Effector memory CD4-positive, alpha-beta T cell (primary cell): Measurements from ENCODE around the gene AKAP10.
"Not testable (repeated sequence)": the region's sequence is repeated elsewhere in the genome, so short reads cannot be mapped to it uniquely, and the experiment has no call there.

Source experiments
- DNase-seq, 3 donors: peaks; one replicate each; pipeline ENCODE4 v3.0.0-alpha.2; 2020
- H3K27ac ChIP-seq: 2 replicates; pipeline ENCODE4 v1.7.0; 2013; ENCODE audit warnings: mild to moderate bottlenecking, low read length, moderate library complexity; ENCODE audit not compliant: insufficient read depth, poor library complexity, severe bottlenecking
- H3K27me3 ChIP-seq: replicated peaks from 2 replicates; pipeline ENCODE4 v1.7.0; 2013; ENCODE audit warnings: mild to moderate bottlenecking, low read length; ENCODE audit not compliant: insufficient read depth, control insufficient read depth, poor library complexity, severe bottlenecking
- H3K36me3 ChIP-seq: 2 replicates; pipeline ENCODE4 v1.7.0; 2013; ENCODE audit warnings: mild to moderate bottlenecking, low read length, moderate library complexity; ENCODE audit not compliant: control insufficient read depth, insufficient read depth
- H3K4me1 ChIP-seq: 2 replicates; pipeline ENCODE4 v1.7.0; 2013; ENCODE audit warnings: low read length, mild to moderate bottlenecking; ENCODE audit not compliant: control insufficient read depth, insufficient read depth, poor library complexity, severe bottlenecking
- H3K4me3 ChIP-seq: 2 replicates; pipeline ENCODE4 v1.7.0; 2013; ENCODE audit warnings: low read length, low read depth, mild to moderate bottlenecking; ENCODE audit not compliant: insufficient read depth, poor library complexity, severe bottlenecking
- H3K9me3 ChIP-seq: 2 replicates; pipeline ENCODE4 v1.7.0; 2013; ENCODE audit warnings: mild to moderate bottlenecking, low read length, moderate library complexity; ENCODE audit not compliant: control insufficient read depth

The AKAP10 gene

GRCh38 chr17:19897090-19897837 lies 80.4 kb downstream of the AKAP10 start:
- Histone ChIP-seq H3K4me1 (no peaks in the 10 kb centered on the region), H3K27ac (no peak overlapping the region), H3K36me3 (peaks cover 7% of the 10 kb centered on the region), H3K27me3 (no peaks in the 10 kb centered on the region), H3K4me3 (no peak overlapping the region), H3K9me3 (no peaks in the 10 kb centered on the region)
- DNase-seq: no peak

- Histone ChIP-seq H3K9me3 (no peaks in the 10 kb centered on the region), H3K27me3 (no peaks in the 10 kb centered on the region), H3K36me3 (peaks cover 7% of the 10 kb centered on the region), H3K4me3 (no peak overlapping the region), H3K27ac (no peak overlapping the region), H3K4me1 (no peaks in the 10 kb centered on the region)
- DNase-seq: no peak
Observed at GRCh38 chr17:19896679-19897078, 80.9 kb downstream of the AKAP10 start.

GRCh38 chr17:19890554-19890953 lies 87.1 kb downstream of the AKAP10 start:
- not testable (repeated sequence) for H3K4me1 ChIP-seq, DNase-seq

GRCh38 chr17:19890001-19890400 lies 87.6 kb downstream of the AKAP10 start:
- not testable (repeated sequence) for H3K4me1 ChIP-seq, DNase-seq, H3K9me3 ChIP-seq, H3K4me3 ChIP-seq, H3K27me3 ChIP-seq, H3K36me3 ChIP-seq, H3K27ac ChIP-seq

More at GRCh38 chr17:19890554-19890953, 87.1 kb downstream of the AKAP10 start:
- not testable (repeated sequence) for H3K27ac ChIP-seq, H3K27me3 ChIP-seq, H3K4me3 ChIP-seq, H3K9me3 ChIP-seq, H3K36me3 ChIP-seq

- no peak for DNase-seq
- Histone ChIP-seq H3K36me3 (no peaks in the 10 kb centered on the region), H3K9me3 (no peaks in the 10 kb centered on the region), H3K27me3 (no peaks in the 10 kb centered on the region), H3K4me3 (no peak overlapping the region), H3K4me1 (no peaks in the 10 kb centered on the region), H3K27ac (no peak overlapping the region)
Observed at GRCh38 chr17:19886116-19886515, 91.5 kb downstream of the AKAP10 start.

- H3K27me3 ChIP-seq: no peaks in the 10 kb centered on the region
- DNase-seq: no peak
- no peaks in the 10 kb centered on the region for H3K9me3 ChIP-seq
- H3K4me3 ChIP-seq: no peak overlapping the region
- no peaks in the 10 kb centered on the region for H3K36me3 ChIP-seq
- H3K4me1 ChIP-seq: no peaks in the 10 kb centered on the region
- no peak overlapping the region for H3K27ac ChIP-seq
Observed at GRCh38 chr17:19883537-19884215, 94.0 kb downstream of the AKAP10 start.

GRCh38 chr17:19880393-19880792 lies 97.2 kb downstream of the AKAP10 start:
- Histone ChIP-seq H3K4me3 (no peak overlapping the region), H3K27me3 (no peaks in the 10 kb centered on the region), H3K4me1 (peaks cover 22% of the 10 kb centered on the region), H3K9me3 (no peaks in the 10 kb centered on the region), H3K36me3 (no peaks in the 10 kb centered on the region), H3K27ac (no peak overlapping the region)
- no peak for DNase-seq

- H3K36me3 ChIP-seq: no peaks in the 10 kb centered on the region
- DNase-seq: no peak
- H3K4me3 ChIP-seq: no peak overlapping the region
- H3K9me3 ChIP-seq: no peaks in the 10 kb centered on the region
- no peaks in the 10 kb centered on the region for H3K27me3 ChIP-seq
- peaks cover 24% of the 10 kb centered on the region for H3K4me1 ChIP-seq
- H3K27ac ChIP-seq: peak overlapping the region; percentile 42
Observed at GRCh38 chr17:19877364-19877945, 100.2 kb downstream of the AKAP10 start.

- peak in 2 of 3 donors; percentile 3 to 8 for DNase-seq
- peaks cover 24% of the 10 kb centered on the region for H3K4me1 ChIP-seq
- no peaks in the 10 kb centered on the region for H3K9me3 ChIP-seq
- H3K27me3 ChIP-seq: no peaks in the 10 kb centered on the region
- H3K4me3 ChIP-seq: peak overlapping the region; percentile 30
- H3K27ac ChIP-seq: peak overlapping the region; percentile 42
- no peaks in the 10 kb centered on the region for H3K36me3 ChIP-seq
Observed at GRCh38 chr17:19876529-19877161, 101.0 kb downstream of the AKAP10 start.

- H3K9me3 ChIP-seq: no peaks in the 10 kb centered on the region
- H3K4me3 ChIP-seq: no peak overlapping the region
- H3K27ac ChIP-seq: no peak overlapping the region
- H3K4me1 ChIP-seq: peaks cover 24% of the 10 kb centered on the region
- H3K36me3 ChIP-seq: no peaks in the 10 kb centered on the region
- H3K27me3 ChIP-seq: no peaks in the 10 kb centered on the region
- no peak for DNase-seq
Observed at GRCh38 chr17:19874256-19874655, 103.4 kb downstream of the AKAP10 start.
